OCI-LY7 (cell line): Measurements from ENCODE around the gene ZNF205. TPM values are rescaled to one million over a fixed set of nuclear protein-coding genes. Genes with fewer than 3 reads are reported as not detected.

Experiments used
- BruUV-seq: library from RNA; stranded (reverse); fragments of 400-500 nt; replicated peaks from 2 replicates; lab custom pipeline; 2021; lab: Mats Ljungman, UMichigan
- CTCF ChIA-PET: fragments of 300-600 bp; sonication (Branson Sonifier 250); formaldehyde crosslinking; loops from one replicate; lab custom pipeline; 2022; ENCODE audit warnings: antibody characterized with exemption; ENCODE audit not compliant: unreplicated experiment; lab: Charles Lee
- POLR2A ChIA-PET: fragments of 300-600 bp; sonication (Branson Sonifier 250); formaldehyde crosslinking; loops from one replicate; lab custom pipeline; 2022; ENCODE audit warnings: antibody characterized with exemption; lab: Charles Lee
- DNase-seq: peaks from one replicate; pipeline ENCODE4 v3.0.0-alpha.2; 2015; ENCODE audit warnings: low spot score
- H2AFZ ChIP-seq: fragments of 200-600 bp; sonication (generic), shearing (Covaris generic); 2 replicates; pipeline ENCODE4 v1.6.1; 2014; ENCODE audit warnings: mild to moderate bottlenecking, antibody characterized with exemption, low read length, moderate library complexity
- H3K27ac ChIP-seq: fragments of 200-600 bp; sonication (generic); 2 replicates; pipeline ENCODE4 v1.5.1; 2014; ENCODE audit warnings: mixed run types, low read depth, mild to moderate bottlenecking, moderate library complexity, low read length, inconsistent platforms; ENCODE audit not compliant: poor library complexity, severe bottlenecking
- H3K36me3 ChIP-seq: fragments of 200-600 bp; sonication (generic); 2 replicates; pipeline ENCODE4 v1.6.1; 2014; ENCODE audit warnings: mild to moderate bottlenecking, antibody characterized with exemption, low read length, moderate library complexity, mixed read lengths; ENCODE audit not compliant: insufficient read depth
- H3K4me1 ChIP-seq: fragments of 200-600 bp; sonication (generic); 2 replicates; pipeline ENCODE4 v1.5.1; 2014; ENCODE audit warnings: mild to moderate bottlenecking, low read length; ENCODE audit not compliant: insufficient read depth, poor library complexity, severe bottlenecking
- H3K4me2 ChIP-seq: fragments of 200-600 bp; sonication (generic); 2 replicates; pipeline ENCODE4 v1.6.1; 2014; ENCODE audit warnings: mild to moderate bottlenecking, low read length
- H3K4me3 ChIP-seq: fragments of 200-600 bp; sonication (generic); 2 replicates; pipeline ENCODE4 v1.5.1; 2014; ENCODE audit warnings: mild to moderate bottlenecking, low read depth, low read length; ENCODE audit not compliant: poor library complexity, severe bottlenecking
- H3K79me2 ChIP-seq: fragments of 200-600 bp; sonication (generic); 2 replicates; pipeline ENCODE4 v1.6.1; 2016; ENCODE audit warnings: low read depth, mild to moderate bottlenecking, low read length, moderate library complexity, mixed read lengths; ENCODE audit not compliant: insufficient read depth
- H3K9me2 ChIP-seq: fragments of 200-600 bp; sonication (generic); 2 replicates; pipeline ENCODE4 v1.6.1; 2016; ENCODE audit warnings: mild to moderate bottlenecking, low read length, mixed read lengths; ENCODE audit not compliant: insufficient read depth
- H3K9me3 ChIP-seq: fragments of 200-600 bp; sonication (generic); 2 replicates; pipeline ENCODE4 v1.6.1; 2014; ENCODE audit warnings: mild to moderate bottlenecking, mixed run types, low read length, mixed read lengths
- H4K20me1 ChIP-seq: fragments of 200-600 bp; sonication (generic); 2 replicates; pipeline ENCODE4 v1.6.1; 2014; ENCODE audit warnings: mild to moderate bottlenecking, antibody characterized with exemption, low read length, moderate library complexity, mixed read lengths; ENCODE audit not compliant: insufficient read depth
- EZH2phosphoT487 ChIP-seq: fragments of 200-600 bp; sonication (generic); IDR thresholded peaks from 2 replicates; pipeline ENCODE4 v1.6.1; 2018; ENCODE audit warnings: low read depth, borderline replicate concordance, mild to moderate bottlenecking, mixed run types, antibody characterized with exemption, low read length, moderate library complexity, mixed read lengths
- intact Hi-C: fragments of 100-400 bp; cut with micrococcal nuclease; formaldehyde crosslinking; loops from one replicate; pipeline ENCODE4 v1.10.0; 2022; ENCODE audit not compliant: unreplicated experiment
- total RNA-seq, 2 experiments: library from RNA; depleted of rRNA in 1 of 2; stranded (reverse); fragments of >200 nt in 1 of 2; shearing (Covaris generic) in 1 of 2; gene quantifications; 2 replicates each; pipeline ENCODE4 v1.2.3, GENCODE V29; 2014 to 2022
- TF ChIP-seq, protein P1 (sequence below): fragments of 200-600 bp; sonication (generic); conservative IDR thresholded peaks from 2 replicates; pipeline ENCODE4 v1.5.1; 2014; ENCODE audit warnings: mild to moderate bottlenecking, antibody characterized with exemption, low read length, moderate library complexity, mixed read lengths

The ZNF205 gene
- total RNA-seq, 2 experiments from 2014 or later, result 0.30 to 1.2 TPM

DNA sequence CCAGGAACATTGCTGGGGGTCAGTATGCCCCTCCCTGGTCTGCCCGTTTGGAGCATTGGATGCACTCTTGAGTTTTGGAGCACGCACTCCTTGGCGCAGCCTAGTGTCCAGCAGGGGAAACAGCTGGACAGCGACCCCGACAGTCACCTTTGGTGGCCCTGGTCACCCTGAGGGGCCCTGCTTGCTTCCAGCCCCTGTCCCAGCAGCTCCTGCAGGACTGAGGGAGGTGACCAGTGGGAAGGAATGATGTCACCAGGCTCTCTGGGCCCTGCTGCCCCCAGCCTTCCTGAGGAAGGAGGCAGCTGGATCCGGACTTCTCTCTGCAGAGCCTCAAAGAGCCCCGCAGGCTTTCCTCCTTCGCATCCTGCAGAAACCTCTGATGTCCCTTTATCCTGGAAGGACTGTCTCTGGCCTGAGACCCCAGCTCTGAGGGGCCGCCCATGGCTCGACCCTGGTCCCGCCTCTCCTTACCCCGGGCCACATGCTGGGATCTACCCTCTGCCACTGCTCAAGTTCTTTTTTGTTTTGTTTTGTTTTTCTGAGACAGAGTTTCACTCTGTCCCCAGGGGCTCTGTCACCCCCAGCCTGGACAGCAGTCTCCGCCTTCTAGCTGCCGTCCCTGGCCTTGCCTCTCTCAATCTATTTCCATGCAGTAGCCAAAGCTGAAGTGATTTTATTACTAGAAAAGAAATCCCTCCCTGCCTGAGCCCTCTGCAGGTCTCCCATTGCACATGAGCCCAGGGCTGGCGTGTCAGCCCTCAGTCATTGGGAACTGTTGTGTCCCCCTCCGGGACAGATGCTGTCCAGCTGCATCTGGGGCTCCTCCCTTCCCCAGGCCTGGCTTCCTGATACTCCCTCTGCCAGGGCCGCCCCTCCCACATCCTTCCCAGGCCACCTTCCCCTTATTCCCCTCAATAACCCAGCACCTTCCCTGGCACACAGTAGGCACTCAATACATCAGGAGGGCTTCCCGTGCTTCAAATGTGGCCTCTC, 24.8 kb upstream of the ZNF205 start:
- H3K4me2 ChIP-seq, result no peak overlapping the region

DNA sequence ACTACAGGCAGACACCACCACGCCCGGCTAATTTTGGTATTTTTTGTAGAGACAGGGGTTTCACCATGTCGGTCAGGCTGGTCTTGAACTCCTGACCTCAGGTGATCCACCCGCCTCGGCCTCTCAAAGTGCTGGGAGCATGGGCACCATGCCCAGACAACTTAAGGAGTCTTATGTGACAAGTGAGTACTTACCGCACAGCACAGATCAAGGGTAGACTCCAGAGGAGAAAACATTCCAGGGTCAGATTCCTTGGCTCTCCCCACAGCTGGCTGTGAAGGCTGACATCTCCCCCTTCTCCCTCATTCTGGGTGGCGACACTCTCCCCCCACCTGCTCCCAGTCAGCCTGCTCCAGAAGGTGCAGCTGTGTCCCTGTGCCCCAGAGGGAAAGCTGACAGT, 23.9 kb upstream of the ZNF205 start:
- H3K4me1 ChIP-seq, result peaks cover 9% of the 10 kb centered on the region
- ChIA-PET POLR2A (no interaction called here), CTCF (no interaction called here)
- H4K20me1 ChIP-seq, result no peaks in the 10 kb centered on the region
- no peaks in the 10 kb centered on the region for H3K9me3 ChIP-seq
- H2AFZ ChIP-seq, result no peak overlapping the region
- TF ChIP-seq, protein P1, sequence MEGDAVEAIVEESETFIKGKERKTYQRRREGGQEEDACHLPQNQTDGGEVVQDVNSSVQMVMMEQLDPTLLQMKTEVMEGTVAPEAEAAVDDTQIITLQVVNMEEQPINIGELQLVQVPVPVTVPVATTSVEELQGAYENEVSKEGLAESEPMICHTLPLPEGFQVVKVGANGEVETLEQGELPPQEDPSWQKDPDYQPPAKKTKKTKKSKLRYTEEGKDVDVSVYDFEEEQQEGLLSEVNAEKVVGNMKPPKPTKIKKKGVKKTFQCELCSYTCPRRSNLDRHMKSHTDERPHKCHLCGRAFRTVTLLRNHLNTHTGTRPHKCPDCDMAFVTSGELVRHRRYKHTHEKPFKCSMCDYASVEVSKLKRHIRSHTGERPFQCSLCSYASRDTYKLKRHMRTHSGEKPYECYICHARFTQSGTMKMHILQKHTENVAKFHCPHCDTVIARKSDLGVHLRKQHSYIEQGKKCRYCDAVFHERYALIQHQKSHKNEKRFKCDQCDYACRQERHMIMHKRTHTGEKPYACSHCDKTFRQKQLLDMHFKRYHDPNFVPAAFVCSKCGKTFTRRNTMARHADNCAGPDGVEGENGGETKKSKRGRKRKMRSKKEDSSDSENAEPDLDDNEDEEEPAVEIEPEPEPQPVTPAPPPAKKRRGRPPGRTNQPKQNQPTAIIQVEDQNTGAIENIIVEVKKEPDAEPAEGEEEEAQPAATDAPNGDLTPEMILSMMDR, result no peak
- TF ChIP-seq EZH2phosphoT487, result no peak
- no peaks in the 10 kb centered on the region for H3K79me2 ChIP-seq
- H3K4me3 ChIP-seq, result no peak overlapping the region
- H3K27ac ChIP-seq, result no peak overlapping the region
- no peaks in the 10 kb centered on the region for H3K36me3 ChIP-seq
- no peaks in the 10 kb centered on the region for H3K9me2 ChIP-seq
- intact Hi-C loops, result no loop called here
- no peak overlapping the region for H3K4me2 ChIP-seq
- no peak for DNase-seq
- no TSS peak for BruUV-seq

More for the DNA sequence above, 24.8 kb upstream of the ZNF205 start:
- Histone ChIP-seq H3K4me1 (no peaks in the 10 kb centered on the region), H3K9me3 (no peaks in the 10 kb centered on the region), H3K36me3 (no peaks in the 10 kb centered on the region), H4K20me1 (no peaks in the 10 kb centered on the region), H3K9me2 (no peaks in the 10 kb centered on the region), H3K4me3 (no peak overlapping the region), H3K79me2 (no peaks in the 10 kb centered on the region), H3K27ac (no peak overlapping the region), H2AFZ (no peak overlapping the region)
- no peak for DNase-seq
- intact Hi-C loops, result no loop called here
- no TSS peak for BruUV-seq
- ChIA-PET CTCF (no interaction called here), POLR2A (no interaction called here)
- TF ChIP-seq EZH2phosphoT487, result no peak
- TF ChIP-seq, protein P1, result 0 out of 2 replicates have a peak, but pooled peaks have one; percentile 28
